Smooth muscle cell (in vitro differentiated cells): Measurements from ENCODE around the gene PEMT. TPM values are rescaled to one million over a fixed set of nuclear protein-coding genes. Genes with fewer than 3 reads are reported as not detected.

Source experiments
- DNase-seq: peaks from one replicate; lab custom pipeline; 2025; ENCODE audit not compliant: unreplicated experiment; lab: John Stamatoyannopoulos, UW
- H2AFZ ChIP-seq: fragments of 200-600 bp; sonication (generic); 2 replicates; pipeline ENCODE4 v1.6.0; 2016; ENCODE audit warnings: antibody characterized with exemption, low read depth, mild to moderate bottlenecking
- H3F3A ChIP-seq: fragments of 200-600 bp; sonication (generic); 2 replicates; pipeline ENCODE4 v1.6.0; 2017; ENCODE audit warnings: antibody characterized with exemption, low read depth
- H3K27ac ChIP-seq: fragments of 200-600 bp; sonication (generic); 2 replicates; pipeline ENCODE4 v1.5.1; 2016; ENCODE audit warnings: low read depth, mild to moderate bottlenecking
- H3K27me3 ChIP-seq: fragments of 200-600 bp; sonication (generic); 2 replicates; pipeline ENCODE4 v1.6.1; 2016; ENCODE audit warnings: low read depth, mild to moderate bottlenecking
- H3K36me3 ChIP-seq: fragments of 200-600 bp; sonication (generic); 2 replicates; pipeline ENCODE4 v1.5.1; 2016; ENCODE audit warnings: low read depth
- H3K4me1 ChIP-seq: fragments of 200-600 bp; sonication (generic); 2 replicates; pipeline ENCODE4 v1.5.1; 2016; ENCODE audit warnings: low read depth
- H3K4me2 ChIP-seq: fragments of 200-600 bp; sonication (generic); 2 replicates; pipeline ENCODE4 v1.6.0; 2016; ENCODE audit warnings: mild to moderate bottlenecking
- H3K4me3 ChIP-seq: fragments of 200-600 bp; sonication (generic); 2 replicates; pipeline ENCODE4 v1.5.1; 2016; ENCODE audit warnings: mild to moderate bottlenecking
- H3K79me2 ChIP-seq: fragments of 200-600 bp; sonication (generic); 2 replicates; pipeline ENCODE4 v1.6.0; 2016; ENCODE audit warnings: low read depth, mild to moderate bottlenecking
- H3K9ac ChIP-seq: fragments of 200-600 bp; sonication (generic); 2 replicates; pipeline ENCODE4 v1.6.0; 2016; ENCODE audit warnings: low read depth
- H3K9me3 ChIP-seq: fragments of 200-600 bp; sonication (generic); replicated peaks from 2 replicates; pipeline ENCODE4 v1.5.1; 2016; ENCODE audit warnings: low read depth
- H4K20me1 ChIP-seq: fragments of 200-600 bp; sonication (generic); 2 replicates; pipeline ENCODE4 v1.6.0; 2016; ENCODE audit warnings: low read depth
- WGBS: methylation state at CpG from one replicate; pipeline ENCODE4 v1.1.7; 2016; ENCODE audit warnings: low lambda C conversion rate; 5-methylcytosine and 5-hydroxymethylcytosine counted together
- polyA plus RNA-seq: library from polyadenylated mRNA; unstranded; fragments of >200 nt; fragmentation: Nextera tagmentation; extraction: Ambion mirVana; gene quantifications from 2 replicates; pipeline ENCODE4 v1.2.1, GENCODE V29; 2016
- total RNA-seq: library from RNA; depleted of rRNA; stranded (reverse); fragments of >200 nt; gene quantifications from 2 replicates; pipeline ENCODE4 v1.2.3, GENCODE V29; 2014
- TF ChIP-seq, protein P1 (sequence below): fragments of 200-600 bp; sonication (generic); IDR thresholded peaks from 2 replicates; pipeline ENCODE4 v1.5.1; 2017; ENCODE audit warnings: borderline replicate concordance, mild to moderate bottlenecking, antibody characterized with exemption; ENCODE audit not compliant: insufficient read depth, poor library complexity, severe bottlenecking

The PEMT gene
- total and polyA plus RNA-seq, 2 experiments from 2014 or later = 43.8 to 69.9 TPM

GRCh38 chr17:17540278-17540906 lies 51.1 kb downstream of the PEMT start:
- Histone ChIP-seq H3K9ac (no peak overlapping the region), H3K27ac (no peak overlapping the region)

GRCh38 chr17:17539591-17539990 lies 51.9 kb downstream of the PEMT start:
- 96% methylated on average over 10 of the region's 10 CpGs for WGBS
- TF ChIP-seq, protein P1, sequence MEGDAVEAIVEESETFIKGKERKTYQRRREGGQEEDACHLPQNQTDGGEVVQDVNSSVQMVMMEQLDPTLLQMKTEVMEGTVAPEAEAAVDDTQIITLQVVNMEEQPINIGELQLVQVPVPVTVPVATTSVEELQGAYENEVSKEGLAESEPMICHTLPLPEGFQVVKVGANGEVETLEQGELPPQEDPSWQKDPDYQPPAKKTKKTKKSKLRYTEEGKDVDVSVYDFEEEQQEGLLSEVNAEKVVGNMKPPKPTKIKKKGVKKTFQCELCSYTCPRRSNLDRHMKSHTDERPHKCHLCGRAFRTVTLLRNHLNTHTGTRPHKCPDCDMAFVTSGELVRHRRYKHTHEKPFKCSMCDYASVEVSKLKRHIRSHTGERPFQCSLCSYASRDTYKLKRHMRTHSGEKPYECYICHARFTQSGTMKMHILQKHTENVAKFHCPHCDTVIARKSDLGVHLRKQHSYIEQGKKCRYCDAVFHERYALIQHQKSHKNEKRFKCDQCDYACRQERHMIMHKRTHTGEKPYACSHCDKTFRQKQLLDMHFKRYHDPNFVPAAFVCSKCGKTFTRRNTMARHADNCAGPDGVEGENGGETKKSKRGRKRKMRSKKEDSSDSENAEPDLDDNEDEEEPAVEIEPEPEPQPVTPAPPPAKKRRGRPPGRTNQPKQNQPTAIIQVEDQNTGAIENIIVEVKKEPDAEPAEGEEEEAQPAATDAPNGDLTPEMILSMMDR = no peak

More at GRCh38 chr17:17540278-17540906, 51.1 kb downstream of the PEMT start:
- Histone ChIP-seq H3K27me3 (no peaks in the 10 kb centered on the region), H2AFZ (no peak overlapping the region), H3K9me3 (no peaks in the 10 kb centered on the region), H3K4me1 (no peaks in the 10 kb centered on the region), H3K79me2 (no peaks in the 10 kb centered on the region), H4K20me1 (no peaks in the 10 kb centered on the region), H3K4me2 (no peak overlapping the region), H3F3A (no peaks in the 10 kb centered on the region), H3K36me3 (no peaks in the 10 kb centered on the region), H3K4me3 (no peak overlapping the region)
- TF ChIP-seq, protein P1 = no peak
- 92% methylated on average over 15 of the region's 15 CpGs for WGBS
- no peak for DNase-seq

GRCh38 chr17:17538417-17539391 lies 52.8 kb downstream of the PEMT start:
- H4K20me1 ChIP-seq = no peaks in the 10 kb centered on the region
- H3K9me3 ChIP-seq = no peaks in the 10 kb centered on the region
- TF ChIP-seq, protein P1 = no peak
- H3K79me2 ChIP-seq = no peaks in the 10 kb centered on the region
- no peak for DNase-seq
- no peaks in the 10 kb centered on the region for H3K27me3 ChIP-seq
- H2AFZ ChIP-seq = no peak overlapping the region
- WGBS = 82% methylated on average over 10 of the region's 10 CpGs
- H3K4me1 ChIP-seq = no peaks in the 10 kb centered on the region
- H3K9ac ChIP-seq = no peak overlapping the region
- H3K36me3 ChIP-seq = no peaks in the 10 kb centered on the region
- H3F3A ChIP-seq = no peaks in the 10 kb centered on the region
- no peak overlapping the region for H3K27ac ChIP-seq
- no peak overlapping the region for H3K4me2 ChIP-seq
- H3K4me3 ChIP-seq = no peak overlapping the region

More at GRCh38 chr17:17539591-17539990, 51.9 kb downstream of the PEMT start:
- no peak overlapping the region for H3K4me3 ChIP-seq
- no peak for DNase-seq
- H3K27me3 ChIP-seq = no peaks in the 10 kb centered on the region
- no peaks in the 10 kb centered on the region for H3K9me3 ChIP-seq
- no peaks in the 10 kb centered on the region for H3F3A ChIP-seq
- H3K36me3 ChIP-seq = no peaks in the 10 kb centered on the region
- no peak overlapping the region for H3K4me2 ChIP-seq
- H3K27ac ChIP-seq = no peak overlapping the region
- H2AFZ ChIP-seq = no peak overlapping the region
- H3K79me2 ChIP-seq = no peaks in the 10 kb centered on the region
- no peaks in the 10 kb centered on the region for H4K20me1 ChIP-seq
- H3K4me1 ChIP-seq = no peaks in the 10 kb centered on the region
- H3K9ac ChIP-seq = no peak overlapping the region
